Measurements from ENCODE around the gene RNF217. TPM values are rescaled to one million over a fixed set of nuclear protein-coding genes. Genes with fewer than 3 reads are reported as not detected.

RNF217 gene
- total RNA-seq, 3 donors from 2014 or later = 11.6 to 47.3 (median 15.0) TPM

- Histone ChIP-seq H3K4me1 (ENCODE audit: low read depth) (no peaks in the 10 kb centered on the region), H3K4me3 (no peak overlapping the region), H3K36me3 (ENCODE audit: low read depth) (no peaks in the 10 kb centered on the region), H3K9me3 (no peaks in the 10 kb centered on the region)
- no peak for TF ChIP-seq CTCF (IDR thresholded peaks at IDR 0.05)
- DNase-seq (no peak), ATAC-seq (no peak)
- intact Hi-C loops (cut with DNase I, micrococcal nuclease) = no loop called here
These were observed 23.9 kb downstream of the RNF217 start for GRCh38 chr6:124986164-124986563.

GRCh38 chr6:124987291-124987690 is 25.1 kb downstream of the RNF217 start:
- no peak overlapping the region for H3K4me3 ChIP-seq
- H3K9me3 ChIP-seq = no peaks in the 10 kb centered on the region
- DNase-seq (no peak), ATAC-seq (no peak)
- no peak for TF ChIP-seq CTCF (IDR thresholded peaks at IDR 0.05)
- H3K36me3 ChIP-seq (ENCODE audit: low read depth) = no peaks in the 10 kb centered on the region
- H3K4me1 ChIP-seq (ENCODE audit: low read depth) = no peaks in the 10 kb centered on the region
- intact Hi-C loops (cut with DNase I, micrococcal nuclease) = no loop called here

- intact Hi-C loops (cut with DNase I, micrococcal nuclease) = no loop called here
- no peak for TF ChIP-seq CTCF (IDR thresholded peaks at IDR 0.05)
- no peak for DNase-seq
- no peaks in the 10 kb centered on the region for H3K36me3 ChIP-seq (ENCODE audit: low read depth)
- no peaks in the 10 kb centered on the region for H3K9me3 ChIP-seq
- H3K4me3 ChIP-seq = no peak overlapping the region
- ATAC-seq = no peak
- no peaks in the 10 kb centered on the region for H3K4me1 ChIP-seq (ENCODE audit: low read depth)
These were observed 25.9 kb downstream of the RNF217 start for GRCh38 chr6:124987999-124988591.

GRCh38 chr6:124989136-124989983 is 27.1 kb downstream of the RNF217 start:
- ATAC-seq (no peak), DNase-seq (no peak)
- TF ChIP-seq CTCF (IDR thresholded peaks at IDR 0.05) = no peak
- H3K4me1 ChIP-seq (ENCODE audit: low read depth) = no peaks in the 10 kb centered on the region
- no peak overlapping the region for H3K4me3 ChIP-seq
- intact Hi-C loops (cut with DNase I, micrococcal nuclease) = no loop called here
- no peaks in the 10 kb centered on the region for H3K36me3 ChIP-seq (ENCODE audit: low read depth)
- H3K9me3 ChIP-seq = no peaks in the 10 kb centered on the region

GRCh38 chr6:124990988-124991387 is 28.8 kb downstream of the RNF217 start:
- no peak for TF ChIP-seq CTCF (IDR thresholded peaks at IDR 0.05)
- Histone ChIP-seq H3K9me3 (no peaks in the 10 kb centered on the region), H3K4me1 (ENCODE audit: low read depth) (no peaks in the 10 kb centered on the region), H3K36me3 (ENCODE audit: low read depth) (no peaks in the 10 kb centered on the region), H3K4me3 (no peak overlapping the region)
- ATAC-seq (no peak), DNase-seq (no peak)
- intact Hi-C loops (cut with DNase I, micrococcal nuclease) = no loop called here

All from mucosa of descending colon (tissue), 3 donors.